ENCODE results near the gene PER2. TPM values are rescaled to one million over a fixed set of nuclear protein-coding genes. Genes with fewer than 3 reads are reported as not detected.

PER2 gene
- total and polyA plus RNA-seq, 2 donors (not counting 1 experiment from before 2014, with no cell fraction given), result 3.2 to 12.6 TPM

DNA sequence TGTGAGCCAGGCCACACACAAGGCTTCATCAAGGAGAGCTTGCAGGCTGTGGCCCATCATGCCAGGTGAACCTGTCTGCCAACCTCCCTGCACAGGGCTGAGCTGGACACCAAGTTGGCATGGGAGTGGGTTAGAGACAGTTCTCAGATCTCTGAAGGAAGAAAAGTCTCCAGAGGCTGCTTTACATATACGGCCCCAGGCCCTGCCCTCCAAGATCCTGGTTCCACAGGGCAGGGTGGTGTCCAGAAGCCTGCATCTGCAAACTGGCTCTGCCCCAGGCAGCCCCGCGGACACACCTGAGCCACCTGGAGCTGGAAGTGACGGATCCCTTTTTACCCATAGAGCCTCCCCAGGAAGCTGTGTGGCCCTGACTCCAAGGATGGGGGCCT, 24.3 kb downstream of the PER2 start:
- Mint-ChIP-seq H3K27ac (no peak overlapping the region), H3K9me3 (ENCODE audit: insufficient read depth) (no peaks in the 10 kb centered on the region), H3K4me1 (peaks cover 1% of the 10 kb centered on the region), H3K4me3 (no peak overlapping the region), H3K27me3 (no peaks in the 10 kb centered on the region)
- H3K79me2 ChIP-seq (ENCODE audit: control insufficient read depth, insufficient read depth, low read length), result no peaks in the 10 kb centered on the region
- H4K20me1 ChIP-seq (ENCODE audit: control insufficient read depth, insufficient read depth, low read length, poor library complexity, severe bottlenecking), result no peaks in the 10 kb centered on the region
- ChIA-PET CTCF (interaction anchor here (0.7 to 4.9 kb wide), 20 partner anchors 9 to 751 kb away, joined by 3 to 46 read pairs (median 6); partner anchors contain the start of gene RAMP1), POLR2A (no interaction called here)
- ATAC-seq (ENCODE audit: low read depth) (no peak), DNase-seq (no peak)
- TF ChIP-seq EZH2 (IDR thresholded peaks at IDR 0.05; ENCODE audit: borderline replicate concordance, insufficient read depth, low read depth, low read length, poor library complexity, severe bottlenecking), result no peak
- TF ChIP-seq, protein P1, sequence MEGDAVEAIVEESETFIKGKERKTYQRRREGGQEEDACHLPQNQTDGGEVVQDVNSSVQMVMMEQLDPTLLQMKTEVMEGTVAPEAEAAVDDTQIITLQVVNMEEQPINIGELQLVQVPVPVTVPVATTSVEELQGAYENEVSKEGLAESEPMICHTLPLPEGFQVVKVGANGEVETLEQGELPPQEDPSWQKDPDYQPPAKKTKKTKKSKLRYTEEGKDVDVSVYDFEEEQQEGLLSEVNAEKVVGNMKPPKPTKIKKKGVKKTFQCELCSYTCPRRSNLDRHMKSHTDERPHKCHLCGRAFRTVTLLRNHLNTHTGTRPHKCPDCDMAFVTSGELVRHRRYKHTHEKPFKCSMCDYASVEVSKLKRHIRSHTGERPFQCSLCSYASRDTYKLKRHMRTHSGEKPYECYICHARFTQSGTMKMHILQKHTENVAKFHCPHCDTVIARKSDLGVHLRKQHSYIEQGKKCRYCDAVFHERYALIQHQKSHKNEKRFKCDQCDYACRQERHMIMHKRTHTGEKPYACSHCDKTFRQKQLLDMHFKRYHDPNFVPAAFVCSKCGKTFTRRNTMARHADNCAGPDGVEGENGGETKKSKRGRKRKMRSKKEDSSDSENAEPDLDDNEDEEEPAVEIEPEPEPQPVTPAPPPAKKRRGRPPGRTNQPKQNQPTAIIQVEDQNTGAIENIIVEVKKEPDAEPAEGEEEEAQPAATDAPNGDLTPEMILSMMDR (IDR thresholded peaks at IDR 0.05), result no peak
- no peak overlapping the region for H2AFZ ChIP-seq (ENCODE audit: insufficient read depth, low read depth, low read length, poor library complexity, severe bottlenecking)
- H3K4me2 ChIP-seq (replicated peaks; ENCODE audit: low read depth, low read length, poor library complexity, severe bottlenecking), result no peak overlapping the region
- H3K9me3 ChIP-seq (ENCODE audit: control extremely low read depth in 1 of 3, control insufficient read depth in 2 of 3, insufficient read depth in 1 of 3, low read length in 2 of 3), result no peaks in the 10 kb centered on the region
- 100% methylated on average over 3 of the region's 4 CpGs for WGBS (ENCODE audit: insufficient coverage)
- intact Hi-C loops (cut with micrococcal nuclease), result loop anchor here (5.0 kb wide), 1 partner anchor 342 kb away; no protein-coding TSS in a partner anchor
- H3K27me3 ChIP-seq (replicated peaks in 1 of 4; ENCODE audit: control extremely low read depth in 1 of 4, control insufficient read depth in 3 of 4, insufficient read depth in 4 of 4, low read length in 3 of 4), result no peaks in the 10 kb centered on the region
- H3K4me3 ChIP-seq (ENCODE audit: control extremely low read depth in 1 of 5, extremely low read depth in 1 of 5, insufficient read depth in 1 of 5, low read depth in 2 of 5, low read length in 4 of 5), result no peak overlapping the region
- no peak overlapping the region for H3K27ac ChIP-seq (ENCODE audit: low read length in 2 of 2)
- no peak overlapping the region for H3K9ac ChIP-seq (ENCODE audit: low read length)
- H3K36me3 ChIP-seq (replicated peaks in 1 of 2; ENCODE audit: control extremely low read depth in 1 of 2, control insufficient read depth in 1 of 2, extremely low read depth in 1 of 2, insufficient read depth in 2 of 2, low read length in 1 of 2), result peaks cover 0 to 36% of the 10 kb centered on the region in 2 experiments
- peaks cover 0 to 4% of the 10 kb centered on the region in 2 donors for H3K4me1 ChIP-seq (ENCODE audit: control insufficient read depth in 2 of 2, insufficient read depth in 2 of 2, low read length in 2 of 2)

DNA sequence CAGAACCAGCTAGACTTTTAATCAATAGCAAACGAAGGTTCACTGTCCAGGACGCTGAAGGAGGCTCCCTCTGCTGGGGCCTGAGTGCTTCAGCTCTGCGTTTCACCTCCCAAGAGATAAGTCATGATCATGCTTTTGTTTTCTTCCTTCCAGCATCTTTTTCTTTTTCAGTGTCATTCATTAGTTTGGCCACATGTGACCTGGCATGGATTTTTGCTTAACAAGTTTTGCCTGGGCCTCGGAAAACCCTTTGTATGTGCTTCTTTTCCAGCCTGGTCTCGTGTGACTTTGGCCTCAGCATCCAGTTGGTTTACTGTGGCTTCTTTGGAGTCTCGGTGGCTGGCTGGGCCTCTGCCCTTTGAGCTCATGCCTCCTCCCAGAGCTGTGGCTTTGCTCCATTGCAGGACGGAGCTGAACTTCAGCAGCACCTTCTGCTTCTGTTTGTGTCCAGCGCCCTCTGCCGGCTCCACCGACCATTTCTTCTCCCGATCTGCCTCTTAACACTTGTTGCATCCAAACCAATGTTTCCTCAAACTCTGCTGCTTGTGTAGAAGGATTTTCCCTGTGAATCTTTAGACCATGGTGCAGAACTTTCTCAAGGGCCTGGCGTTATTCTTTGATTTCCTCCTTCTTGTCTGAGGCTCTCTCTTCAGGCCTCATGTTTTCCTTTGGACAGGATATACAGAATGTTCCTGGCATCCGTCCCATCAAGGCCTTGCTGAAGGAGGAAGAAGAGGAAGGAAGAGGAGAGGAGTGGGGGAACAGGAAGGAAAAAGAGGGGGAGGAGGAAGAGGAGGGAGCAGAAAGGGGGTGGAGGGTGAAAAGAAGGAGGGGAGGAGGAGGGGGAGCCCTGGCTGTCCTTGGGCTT, 25.0 kb downstream of the PER2 start:
- H3K27ac Mint-ChIP-seq, result no peak overlapping the region
- intact Hi-C loops (cut with micrococcal nuclease), result loop anchor here (1.0 to 5.0 kb wide), 3 partner anchors 103 to 751 kb away; no protein-coding TSS in a partner anchor

More for the DNA sequence above, 25.0 kb downstream of the PER2 start:
- no peak overlapping the region for H2AFZ ChIP-seq (ENCODE audit: insufficient read depth, low read depth, low read length, poor library complexity, severe bottlenecking)
- no peaks in the 10 kb centered on the region for H3K79me2 ChIP-seq (ENCODE audit: control insufficient read depth, insufficient read depth, low read length)
- no peak overlapping the region for H3K27ac ChIP-seq (ENCODE audit: low read length in 2 of 2)
- peaks cover 0 to 4% of the 10 kb centered on the region in 2 donors for H3K4me1 ChIP-seq (ENCODE audit: control insufficient read depth in 2 of 2, insufficient read depth in 2 of 2, low read length in 2 of 2)
- no peak overlapping the region for H3K4me2 ChIP-seq (replicated peaks; ENCODE audit: low read depth, low read length, poor library complexity, severe bottlenecking)
- no peaks in the 10 kb centered on the region for H3K9me3 ChIP-seq (ENCODE audit: control extremely low read depth in 1 of 3, control insufficient read depth in 2 of 3, insufficient read depth in 1 of 3, low read length in 2 of 3)
- whole genome bisulfite sequencing (ENCODE audit: insufficient coverage), result 61% methylated on average over 8 of the region's 13 CpGs
- no peaks in the 10 kb centered on the region for H4K20me1 ChIP-seq (ENCODE audit: control insufficient read depth, insufficient read depth, low read length, poor library complexity, severe bottlenecking)
- Mint-ChIP-seq H3K27me3 (no peaks in the 10 kb centered on the region), H3K4me1 (peaks cover 1% of the 10 kb centered on the region), H3K9me3 (ENCODE audit: insufficient read depth) (no peaks in the 10 kb centered on the region), H3K4me3 (no peak overlapping the region)
- TF ChIP-seq, protein P1 (IDR thresholded peaks at IDR 0.05), result peak; percentile 84
- TF ChIP-seq EZH2 (IDR thresholded peaks at IDR 0.05; ENCODE audit: borderline replicate concordance, insufficient read depth, low read depth, low read length, poor library complexity, severe bottlenecking), result no peak
- POLR2A ChIA-PET, result no interaction called here
- no peak overlapping the region for H3K9ac ChIP-seq (ENCODE audit: low read length)
- no peak overlapping the region for H3K4me3 ChIP-seq (ENCODE audit: control extremely low read depth in 1 of 5, extremely low read depth in 1 of 5, insufficient read depth in 1 of 5, low read depth in 2 of 5, low read length in 4 of 5)
- DNase-seq (peak; percentile 78), ATAC-seq (ENCODE audit: low read depth) (peak; percentile 66)
- peaks cover 0 to 39% of the 10 kb centered on the region in 2 experiments for H3K36me3 ChIP-seq (replicated peaks in 1 of 2; ENCODE audit: control extremely low read depth in 1 of 2, control insufficient read depth in 1 of 2, extremely low read depth in 1 of 2, insufficient read depth in 2 of 2, low read length in 1 of 2)
- H3K27me3 ChIP-seq (replicated peaks in 1 of 4; ENCODE audit: control extremely low read depth in 1 of 4, control insufficient read depth in 3 of 4, insufficient read depth in 4 of 4, low read length in 3 of 4), result no peaks in the 10 kb centered on the region
- CTCF ChIA-PET, result interaction anchor here (0.6 to 4.9 kb wide), 44 partner anchors 9 to 751 kb away, joined by 3 to 46 read pairs (median 4); partner anchors contain the start of genes ILKAP, PER2 and RAMP1

Measured in B cell (primary cell).